Astrocyte of the cerebellum (primary cell): Measurements from ENCODE around the gene AMBN.
"Not testable (repeated sequence)": the region's sequence is repeated elsewhere in the genome, so short reads cannot be mapped to it uniquely, and the experiment has no call there.

Experiments
- DNase-seq: peaks from one replicate; pipeline ENCODE4 v3.0.0-alpha.2; 2011; ENCODE audit warnings: low read depth
- H3K4me3 ChIP-seq: 2 replicates; pipeline ENCODE4 v1.5.1; 2011; ENCODE audit warnings: mild to moderate bottlenecking, low read depth, low read length, moderate library complexity
- in situ Hi-C: cut with HindIII; loops from 2 replicates; pipeline ENCODE4 v1.10.0; 2017; ENCODE audit warnings: low sequenced_read_pairs
- TF ChIP-seq, protein P1 (sequence below): IDR thresholded peaks from 2 replicates; pipeline ENCODE4 v1.5.1; 2012; ENCODE audit warnings: low read length, low read depth, moderate library complexity, mild to moderate bottlenecking; ENCODE audit errors: missing control alignments

Gene AMBN

DNA sequence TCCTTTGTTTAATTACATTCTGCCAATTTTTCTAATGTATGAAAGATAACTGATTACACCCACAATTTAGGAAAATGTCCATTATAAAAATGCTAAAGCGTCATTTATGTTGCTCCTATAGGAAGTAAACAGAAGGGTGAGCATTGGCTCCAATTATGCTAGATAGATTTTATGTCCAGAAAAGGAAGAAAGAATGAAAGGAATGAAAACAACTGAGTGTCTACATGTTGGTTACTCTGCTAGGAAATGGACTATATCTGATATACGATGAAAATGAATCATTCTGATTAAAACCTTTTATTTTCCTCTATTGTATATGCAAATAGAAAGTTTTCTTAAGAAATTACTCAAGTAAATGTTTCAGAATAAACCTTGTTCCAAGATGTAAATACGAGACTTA, 38.1 kb downstream of the AMBN start:
- no peak overlapping the region for H3K4me3 ChIP-seq
- TF ChIP-seq, protein P1, sequence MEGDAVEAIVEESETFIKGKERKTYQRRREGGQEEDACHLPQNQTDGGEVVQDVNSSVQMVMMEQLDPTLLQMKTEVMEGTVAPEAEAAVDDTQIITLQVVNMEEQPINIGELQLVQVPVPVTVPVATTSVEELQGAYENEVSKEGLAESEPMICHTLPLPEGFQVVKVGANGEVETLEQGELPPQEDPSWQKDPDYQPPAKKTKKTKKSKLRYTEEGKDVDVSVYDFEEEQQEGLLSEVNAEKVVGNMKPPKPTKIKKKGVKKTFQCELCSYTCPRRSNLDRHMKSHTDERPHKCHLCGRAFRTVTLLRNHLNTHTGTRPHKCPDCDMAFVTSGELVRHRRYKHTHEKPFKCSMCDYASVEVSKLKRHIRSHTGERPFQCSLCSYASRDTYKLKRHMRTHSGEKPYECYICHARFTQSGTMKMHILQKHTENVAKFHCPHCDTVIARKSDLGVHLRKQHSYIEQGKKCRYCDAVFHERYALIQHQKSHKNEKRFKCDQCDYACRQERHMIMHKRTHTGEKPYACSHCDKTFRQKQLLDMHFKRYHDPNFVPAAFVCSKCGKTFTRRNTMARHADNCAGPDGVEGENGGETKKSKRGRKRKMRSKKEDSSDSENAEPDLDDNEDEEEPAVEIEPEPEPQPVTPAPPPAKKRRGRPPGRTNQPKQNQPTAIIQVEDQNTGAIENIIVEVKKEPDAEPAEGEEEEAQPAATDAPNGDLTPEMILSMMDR: no peak
- in situ Hi-C loops: no loop called here
- no peak for DNase-seq

DNA sequence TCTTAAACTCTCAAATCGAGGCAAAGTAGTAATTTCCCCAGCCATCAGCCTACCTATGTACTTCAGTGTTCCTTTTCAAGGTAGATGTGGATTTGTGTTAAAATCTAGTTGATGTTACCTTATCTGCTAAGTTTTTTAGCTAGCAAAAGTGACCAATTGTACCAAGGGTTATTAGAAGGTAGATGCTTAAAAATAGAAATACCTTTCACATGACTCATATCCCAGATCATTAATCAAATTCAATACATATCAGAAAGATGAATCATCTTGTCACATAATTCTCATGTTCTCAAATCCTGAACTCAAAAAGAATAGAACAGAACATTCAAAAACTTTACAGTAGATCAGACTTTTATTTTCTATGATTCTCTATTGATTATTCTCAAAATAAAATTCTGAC, 40.0 kb downstream of the AMBN start:
- H3K4me3 ChIP-seq: no peak overlapping the region
- in situ Hi-C loops: no loop called here
- TF ChIP-seq, protein P1: no peak
- DNase-seq: peak; percentile 19

DNA sequence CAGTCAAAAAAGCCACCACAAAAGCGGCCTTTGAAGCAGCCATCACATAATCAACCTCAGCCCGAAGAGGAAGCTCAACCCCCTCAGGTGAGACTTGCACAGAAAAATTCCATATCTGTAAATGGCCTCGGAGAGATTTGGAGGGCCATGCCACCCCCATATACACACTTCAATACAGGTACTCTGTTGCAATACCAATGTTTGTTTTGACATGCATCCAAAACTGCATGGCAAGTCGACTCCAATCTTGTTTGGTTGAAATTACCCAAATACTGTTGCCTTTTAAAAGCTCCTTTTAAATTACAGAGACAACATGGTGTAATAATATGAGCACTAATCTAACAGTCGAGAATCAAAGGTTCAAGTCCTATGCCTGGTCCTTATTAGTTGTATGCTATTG, 42.4 kb downstream of the AMBN start:
- no peak for DNase-seq
- TF ChIP-seq, protein P1: no peak
- in situ Hi-C loops: no loop called here
- no peak overlapping the region for H3K4me3 ChIP-seq

DNA sequence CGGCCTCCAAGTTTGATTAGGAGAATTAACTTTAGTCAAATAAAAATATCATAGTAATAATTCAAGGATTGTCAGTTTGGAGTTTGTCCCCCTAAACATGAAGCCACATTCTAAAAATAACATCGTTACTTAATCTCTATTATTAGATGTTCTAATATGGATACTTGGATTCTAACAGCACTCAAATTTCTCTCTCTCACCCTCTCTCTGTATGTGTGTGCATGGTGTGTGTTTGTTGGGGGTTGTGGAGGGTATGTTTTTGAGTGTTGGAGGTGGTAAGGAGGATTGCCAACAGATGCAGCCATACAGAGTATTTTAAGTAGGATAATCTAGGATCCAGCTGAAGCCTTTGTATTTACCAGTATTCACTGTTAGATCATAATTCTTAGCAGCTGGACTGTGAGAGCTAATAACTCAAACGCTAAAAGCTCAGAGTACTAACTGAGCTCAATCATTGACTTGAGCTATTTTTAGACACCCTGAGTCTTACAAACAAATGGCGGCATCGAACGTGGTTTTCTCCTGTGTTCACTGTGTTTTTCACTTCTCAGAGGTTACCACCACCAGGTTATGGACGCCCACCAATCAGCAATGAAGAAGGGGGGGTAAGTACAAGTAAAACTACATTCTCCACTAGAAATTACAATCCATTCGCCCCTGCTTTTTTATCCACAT, 45.3 kb downstream of the AMBN start:
- TF ChIP-seq, protein P1: no peak
- in situ Hi-C loops: no loop called here
- no peak for DNase-seq
- H3K4me3 ChIP-seq: no peak overlapping the region

DNA sequence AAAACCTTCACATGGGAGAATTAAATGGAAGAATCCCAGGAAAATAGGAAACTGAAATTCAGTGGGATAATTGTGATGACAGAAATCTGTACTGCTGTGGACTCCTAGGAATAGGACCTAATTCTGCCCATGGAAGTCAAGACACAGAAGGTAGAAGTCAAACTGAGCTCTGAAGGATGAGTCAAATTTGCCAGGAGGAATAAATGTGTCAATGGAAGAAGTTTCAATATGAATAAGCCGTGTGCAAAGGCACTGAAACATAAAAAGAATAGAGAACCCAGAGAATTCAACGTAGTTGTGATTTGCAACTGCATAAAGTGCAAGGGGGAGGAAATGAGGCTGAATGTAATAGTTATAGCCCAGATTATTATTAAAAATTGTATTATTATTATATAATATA, 48.1 kb downstream of the AMBN start:
- TF ChIP-seq, protein P1: no peak
- in situ Hi-C loops: no loop called here
- no peak for DNase-seq
- H3K4me3 ChIP-seq: no peak overlapping the region

DNA sequence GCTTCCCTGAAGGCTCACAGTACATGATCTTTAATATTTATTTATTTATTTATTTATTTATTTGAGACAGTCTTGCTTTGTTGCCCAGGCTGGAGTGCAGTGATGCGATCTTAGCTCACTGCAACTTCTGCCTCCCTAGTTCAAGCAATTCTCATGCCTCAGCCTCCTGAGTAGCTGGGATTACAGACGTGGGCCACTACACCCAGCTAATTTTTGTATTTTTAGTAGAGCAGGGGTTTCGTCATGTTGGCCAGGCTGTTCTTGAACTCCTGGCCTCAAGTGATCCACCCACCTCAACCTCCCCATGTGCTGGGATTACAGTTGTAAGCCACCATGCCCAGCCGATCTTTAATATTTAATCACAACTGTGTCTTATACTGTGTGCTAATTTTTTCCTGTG, 58.7 kb downstream of the AMBN start:
- in situ Hi-C loops, DNase-seq, H3K4me3 ChIP-seq: not testable (repeated sequence)

DNA sequence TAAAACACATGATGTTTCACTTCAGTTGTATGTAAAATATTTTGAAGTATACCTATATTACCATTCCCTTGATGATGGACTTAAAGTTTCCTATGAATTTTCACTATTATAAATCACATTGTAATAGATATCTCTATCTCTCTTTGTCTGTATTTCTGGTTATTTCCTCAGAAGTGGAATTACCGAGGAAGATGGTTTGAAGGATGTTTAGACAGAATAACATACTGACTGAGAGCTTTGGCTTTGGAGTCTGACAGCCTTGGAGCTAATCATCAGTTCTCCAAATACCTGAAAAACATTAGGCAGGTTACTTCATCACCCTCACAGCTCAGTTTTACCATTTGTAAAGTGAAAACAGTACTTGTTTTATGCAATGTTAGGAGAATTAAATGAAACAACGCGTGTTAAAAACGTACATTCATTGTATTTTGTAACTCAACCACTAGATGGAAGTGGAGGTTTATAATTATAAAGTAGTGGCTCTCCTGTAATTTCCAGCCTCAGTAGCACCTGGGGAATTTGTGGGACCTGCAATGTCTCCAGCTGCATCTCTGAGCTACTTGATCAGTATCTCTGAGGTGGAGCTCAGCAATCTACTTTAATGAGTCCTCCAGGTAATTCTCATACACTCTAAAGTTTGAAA, 59.9 kb downstream of the AMBN start:
- no peak overlapping the region for H3K4me3 ChIP-seq
- in situ Hi-C loops: no loop called here
- DNase-seq: no peak
- TF ChIP-seq, protein P1: peak; percentile 33
